BE2C (cell line): ENCODE results near the gene SSNA1.

Experiments
- DNase-seq: peaks from one replicate; pipeline ENCODE4 v3.0.0-alpha.2; 2020
- H3K27me3 ChIP-seq: fragments of 250-450 bp; sonication (Bioruptor Pico); 2 replicates; pipeline ENCODE4 v1.5.1; 2020; ENCODE audit warnings: mild to moderate bottlenecking
- H3K36me3 ChIP-seq: fragments of 250-450 bp; sonication (Bioruptor Pico); 2 replicates; pipeline ENCODE4 v1.5.1; 2020; ENCODE audit warnings: mild to moderate bottlenecking
- H3K4me1 ChIP-seq: fragments of 250-450 bp; sonication (Bioruptor Pico); 2 replicates; pipeline ENCODE4 v1.5.1; 2020
- H3K4me3 ChIP-seq: 2 replicates; pipeline ENCODE4 v1.5.1; 2011; ENCODE audit warnings: low read depth, low read length
- H3K9me3 ChIP-seq: fragments of 250-450 bp; sonication (Bioruptor Pico); 2 replicates; pipeline ENCODE4 v1.5.1; 2020
- TF ChIP-seq, protein P1 (sequence below): IDR thresholded peaks from 2 replicates; pipeline ENCODE4 v1.5.1; 2012; ENCODE audit warnings: mild to moderate bottlenecking, low read depth, low read length

The SSNA1 gene

DNA sequence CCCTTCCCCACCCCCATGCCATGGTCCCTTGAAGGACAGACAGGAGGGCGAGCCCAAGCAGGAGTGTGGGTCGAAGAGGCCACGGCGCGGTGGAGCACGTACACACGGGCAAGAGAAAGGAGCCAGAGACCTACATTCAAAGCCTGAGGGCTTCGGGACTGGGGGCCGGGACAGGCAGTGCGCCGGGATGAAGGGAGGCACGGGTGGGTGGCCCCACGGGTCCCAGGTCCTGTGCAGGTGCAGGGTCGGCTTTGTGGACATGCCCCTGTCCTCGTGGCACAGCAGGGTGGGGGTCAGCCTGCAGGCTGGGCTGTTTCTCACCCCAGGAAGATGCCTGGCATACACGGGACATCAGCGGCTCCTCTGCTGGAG lies 28.4 kb upstream of the SSNA1 start:
- no peak for DNase-seq
- Histone ChIP-seq H3K36me3 (no peaks in the 10 kb centered on the region), H3K27me3 (peaks cover 10% of the 10 kb centered on the region), H3K9me3 (no peaks in the 10 kb centered on the region), H3K4me1 (no peaks in the 10 kb centered on the region; the same call in 1 of the 2 replicates), H3K4me3 (no peak overlapping the region)
- TF ChIP-seq, protein P1, sequence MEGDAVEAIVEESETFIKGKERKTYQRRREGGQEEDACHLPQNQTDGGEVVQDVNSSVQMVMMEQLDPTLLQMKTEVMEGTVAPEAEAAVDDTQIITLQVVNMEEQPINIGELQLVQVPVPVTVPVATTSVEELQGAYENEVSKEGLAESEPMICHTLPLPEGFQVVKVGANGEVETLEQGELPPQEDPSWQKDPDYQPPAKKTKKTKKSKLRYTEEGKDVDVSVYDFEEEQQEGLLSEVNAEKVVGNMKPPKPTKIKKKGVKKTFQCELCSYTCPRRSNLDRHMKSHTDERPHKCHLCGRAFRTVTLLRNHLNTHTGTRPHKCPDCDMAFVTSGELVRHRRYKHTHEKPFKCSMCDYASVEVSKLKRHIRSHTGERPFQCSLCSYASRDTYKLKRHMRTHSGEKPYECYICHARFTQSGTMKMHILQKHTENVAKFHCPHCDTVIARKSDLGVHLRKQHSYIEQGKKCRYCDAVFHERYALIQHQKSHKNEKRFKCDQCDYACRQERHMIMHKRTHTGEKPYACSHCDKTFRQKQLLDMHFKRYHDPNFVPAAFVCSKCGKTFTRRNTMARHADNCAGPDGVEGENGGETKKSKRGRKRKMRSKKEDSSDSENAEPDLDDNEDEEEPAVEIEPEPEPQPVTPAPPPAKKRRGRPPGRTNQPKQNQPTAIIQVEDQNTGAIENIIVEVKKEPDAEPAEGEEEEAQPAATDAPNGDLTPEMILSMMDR: no peak

DNA sequence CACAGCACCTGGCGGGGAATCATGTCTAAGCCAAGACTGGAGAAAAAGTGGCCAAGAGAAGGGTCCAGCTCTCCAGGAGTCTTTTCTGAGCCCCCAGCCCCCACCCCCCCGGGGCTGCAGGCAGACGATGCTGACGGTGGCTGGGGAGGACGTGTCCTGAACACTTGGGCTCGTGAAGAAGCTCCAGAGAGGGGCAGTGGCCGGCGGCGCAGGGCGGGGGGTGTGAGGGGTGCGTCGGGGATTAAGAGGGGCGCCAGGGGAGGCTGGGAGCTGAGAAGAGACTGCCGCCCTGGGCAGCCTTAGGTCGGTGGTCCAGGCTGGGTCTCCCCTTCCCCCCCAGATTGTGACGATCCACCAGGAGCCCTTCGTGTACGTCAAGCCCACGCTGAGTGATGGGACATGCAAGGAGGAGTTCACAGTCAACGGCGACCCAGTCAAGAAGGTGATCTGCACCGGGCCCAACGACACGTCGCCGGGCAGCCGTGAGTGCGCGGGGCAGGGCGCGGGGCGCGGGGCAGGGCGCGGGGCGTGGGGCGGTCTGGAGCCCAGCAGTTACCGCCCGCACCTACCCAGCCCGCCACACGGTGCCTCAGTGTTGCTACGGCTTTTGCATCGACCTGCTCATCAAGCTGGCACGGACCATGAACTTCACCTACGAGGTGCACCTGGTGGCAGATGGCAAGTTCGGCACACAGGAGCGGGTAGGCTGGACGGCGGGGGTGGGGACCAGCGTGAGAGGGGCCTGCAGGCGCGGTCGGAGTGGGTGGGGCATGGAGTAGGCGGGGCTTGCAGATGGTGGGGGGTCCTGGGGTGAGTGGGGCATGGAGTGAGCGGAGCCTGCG lies 27.5 kb upstream of the SSNA1 start:
- Histone ChIP-seq H3K36me3 (no peaks in the 10 kb centered on the region), H3K27me3 (peaks cover 19% of the 10 kb centered on the region), H3K9me3 (no peaks in the 10 kb centered on the region), H3K4me3 (no peak overlapping the region), H3K4me1 (no peaks in the 10 kb centered on the region; the same call in 1 of the 2 replicates)
- no peak for DNase-seq
- TF ChIP-seq, protein P1: no peak

DNA sequence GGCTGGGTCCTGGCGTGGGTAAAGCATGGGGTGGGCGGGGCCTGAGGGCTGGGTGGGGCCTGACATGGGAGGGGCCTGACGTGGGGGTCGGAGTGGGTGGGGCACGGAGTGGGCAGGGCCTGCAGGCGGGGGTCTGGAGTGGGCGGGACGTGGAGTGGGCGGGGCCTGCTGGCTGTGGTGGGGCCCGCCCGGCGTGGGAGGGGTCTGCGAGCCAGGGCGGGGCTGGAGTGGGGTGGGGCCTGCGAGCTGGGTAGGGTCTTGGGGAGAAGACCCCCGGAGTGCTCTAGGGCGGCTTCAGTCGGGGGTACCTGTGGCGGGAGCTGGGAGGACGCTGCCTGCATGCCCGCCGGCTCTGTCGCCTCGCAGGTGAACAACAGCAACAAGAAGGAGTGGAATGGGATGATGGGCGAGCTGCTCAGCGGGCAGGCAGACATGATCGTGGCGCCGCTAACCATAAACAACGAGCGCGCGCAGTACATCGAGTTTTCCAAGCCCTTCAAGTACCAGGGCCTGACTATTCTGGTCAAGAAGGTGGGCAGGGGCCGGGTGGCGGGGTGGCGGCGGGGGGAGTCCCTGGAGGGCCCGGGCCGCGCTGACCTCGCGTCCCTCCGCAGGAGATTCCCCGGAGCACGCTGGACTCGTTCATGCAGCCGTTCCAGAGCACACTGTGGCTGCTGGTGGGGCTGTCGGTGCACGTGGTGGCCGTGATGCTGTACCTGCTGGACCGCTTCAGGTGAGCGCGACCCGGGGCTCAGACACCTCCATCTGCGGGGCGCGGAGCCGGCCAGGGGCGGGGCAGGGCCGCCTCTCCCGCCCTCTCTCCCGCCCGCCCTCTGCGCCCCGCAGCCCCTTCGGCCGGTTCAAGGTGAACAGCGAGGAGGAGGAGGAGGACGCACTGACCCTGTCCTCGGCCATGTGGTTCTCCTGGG lies 26.7 kb upstream of the SSNA1 start:
- Histone ChIP-seq H3K36me3 (no peaks in the 10 kb centered on the region), H3K4me3 (no peak overlapping the region), H3K27me3 (peaks cover 28% of the 10 kb centered on the region), H3K4me1 (no peaks in the 10 kb centered on the region; the same call in 1 of the 2 replicates), H3K9me3 (no peaks in the 10 kb centered on the region)
- no peak for DNase-seq
- TF ChIP-seq, protein P1: no peak

DNA sequence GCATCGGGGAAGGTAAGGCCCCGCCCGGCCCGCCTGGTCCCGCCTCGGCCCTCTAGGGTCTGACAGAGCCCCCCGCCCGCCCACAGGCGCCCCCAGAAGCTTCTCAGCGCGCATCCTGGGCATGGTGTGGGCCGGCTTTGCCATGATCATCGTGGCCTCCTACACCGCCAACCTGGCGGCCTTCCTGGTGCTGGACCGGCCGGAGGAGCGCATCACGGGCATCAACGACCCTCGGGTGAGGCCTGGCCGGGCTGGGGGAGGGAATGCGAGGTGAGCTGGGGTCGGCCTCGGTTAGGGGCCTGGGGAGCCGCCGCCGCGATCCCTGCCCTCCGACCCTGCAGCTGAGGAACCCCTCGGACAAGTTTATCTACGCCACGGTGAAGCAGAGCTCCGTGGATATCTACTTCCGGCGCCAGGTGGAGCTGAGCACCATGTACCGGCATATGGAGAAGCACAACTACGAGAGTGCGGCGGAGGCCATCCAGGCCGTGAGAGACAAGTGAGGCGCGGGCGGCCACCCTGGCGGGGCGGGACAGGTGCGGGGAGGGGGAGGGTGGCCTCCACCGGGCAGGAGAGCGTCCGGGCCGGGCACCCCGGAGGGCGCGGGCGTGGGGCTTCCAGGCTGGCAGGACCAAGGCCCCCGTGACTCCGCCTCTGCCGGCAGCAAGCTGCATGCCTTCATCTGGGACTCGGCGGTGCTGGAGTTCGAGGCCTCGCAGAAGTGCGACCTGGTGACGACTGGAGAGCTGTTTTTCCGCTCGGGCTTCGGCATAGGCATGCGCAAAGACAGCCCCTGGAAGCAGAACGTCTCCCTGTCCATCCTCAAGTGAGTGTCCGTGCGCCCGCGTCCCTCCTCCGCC lies 25.7 kb upstream of the SSNA1 start:
- H3K4me1 ChIP-seq: no peaks in the 10 kb centered on the region; the same call in 1 of the 2 replicates
- no peak for DNase-seq
- H3K27me3 ChIP-seq: peaks cover 37% of the 10 kb centered on the region
- no peak overlapping the region for H3K4me3 ChIP-seq
- H3K36me3 ChIP-seq: no peaks in the 10 kb centered on the region
- no peaks in the 10 kb centered on the region for H3K9me3 ChIP-seq
- TF ChIP-seq, protein P1: no peak

DNA sequence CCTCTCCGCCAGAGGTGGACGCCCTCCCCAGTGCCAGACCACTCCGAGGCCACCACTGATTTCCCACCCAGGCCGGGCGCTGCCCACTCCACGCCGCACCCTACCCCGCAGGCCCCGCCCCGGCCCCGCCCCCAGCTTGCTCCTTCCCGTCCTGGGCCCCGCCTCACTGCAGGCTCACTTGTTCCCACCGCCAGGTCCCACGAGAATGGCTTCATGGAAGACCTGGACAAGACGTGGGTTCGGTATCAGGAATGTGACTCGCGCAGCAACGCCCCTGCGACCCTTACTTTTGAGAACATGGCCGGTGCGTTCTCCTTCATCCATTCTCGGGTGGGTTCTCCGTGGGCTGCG lies 25.1 kb upstream of the SSNA1 start:
- H3K4me1 ChIP-seq: no peaks in the 10 kb centered on the region; the same call in 1 of the 2 replicates
- TF ChIP-seq, protein P1: no peak
- peaks cover 43% of the 10 kb centered on the region for H3K27me3 ChIP-seq
- no peaks in the 10 kb centered on the region for H3K36me3 ChIP-seq
- DNase-seq: no peak
- no peak overlapping the region for H3K4me3 ChIP-seq
- no peaks in the 10 kb centered on the region for H3K9me3 ChIP-seq
